Measurements from ENCODE around the gene TNFAIP8L2.

DNA sequence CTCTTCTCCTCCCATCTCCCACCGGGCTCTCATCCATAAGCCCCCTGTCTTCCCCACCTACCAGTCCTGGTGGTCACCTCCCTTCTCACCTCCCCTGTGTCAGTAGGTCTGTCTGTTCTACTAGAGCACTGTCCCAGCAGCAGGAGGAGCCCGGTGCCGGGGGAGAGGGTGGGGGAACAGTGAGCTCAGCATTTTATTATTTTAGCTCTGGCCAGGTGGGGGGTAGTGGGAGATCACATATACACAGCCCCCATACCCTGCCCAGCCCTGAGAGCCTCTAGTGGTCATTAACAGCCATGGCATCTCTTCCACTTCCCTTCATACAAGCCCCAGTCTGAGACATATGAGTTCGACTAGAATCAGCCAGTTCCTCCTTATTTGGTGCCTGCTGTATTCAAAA, 19.4 kb downstream of the TNFAIP8L2 start, which contains the start of gene TMOD4:
- TF ChIP-seq ZNF274 (IDR thresholded peaks at IDR 0.05; ENCODE audit: low read depth, low read length) (no peak), YY1 (IDR thresholded peaks at IDR 0.05; ENCODE audit: insufficient read depth, insufficient read length) (no peak), SUZ12 (IDR thresholded peaks at IDR 0.05; ENCODE audit: extremely low read depth, insufficient read depth, insufficient read length) (no peak)

Measured in NT2/D1 (cell line).